GM23338 (cell line): ENCODE measurements around the gene ZNF286A. TPM values are rescaled to one million over a fixed set of nuclear protein-coding genes. Genes with fewer than 3 reads are reported as not detected.

Experiments used
- ATAC-seq: fragments of 200-7000 bp; cut with Tn5 transposase; 3 replicates; pipeline ENCODE4 v1.9.1; 2020
- DNase-seq: peaks from one replicate; pipeline ENCODE4 v3.0.0-alpha.2; 2015; ENCODE audit warnings: low spot score
- H2AFZ ChIP-seq: fragments of 200-600 bp; sonication (generic); 2 replicates; pipeline ENCODE4 v1.8.0; 2016; ENCODE audit warnings: antibody characterized with exemption, mild to moderate bottlenecking, moderate library complexity
- H3F3A ChIP-seq: fragments of 200-600 bp; sonication (generic); replicated peaks from 2 replicates; pipeline ENCODE4 v1.8.0; 2017; ENCODE audit warnings: antibody characterized with exemption, mixed run types, low read depth
- H3K27ac ChIP-seq: fragments of 200-600 bp; sonication (generic); 2 replicates; pipeline ENCODE4 v1.6.1; 2016; ENCODE audit warnings: low read depth
- H3K27me3 ChIP-seq: fragments of 200-600 bp; sonication (generic); 2 replicates; pipeline ENCODE4 v1.8.0; 2016; ENCODE audit warnings: mild to moderate bottlenecking, mixed run types, moderate library complexity; ENCODE audit not compliant: insufficient read depth
- H3K36me3 ChIP-seq: fragments of 200-600 bp; sonication (generic); 2 replicates; pipeline ENCODE4 v1.8.0; 2016; ENCODE audit warnings: mild to moderate bottlenecking; ENCODE audit not compliant: insufficient read depth
- H3K4me1 ChIP-seq: fragments of 200-600 bp; sonication (generic); 2 replicates; pipeline ENCODE4 v1.8.0; 2016; ENCODE audit warnings: mild to moderate bottlenecking, moderate library complexity; ENCODE audit not compliant: insufficient read depth
- H3K4me2 ChIP-seq: fragments of 200-600 bp; sonication (generic); 2 replicates; pipeline ENCODE4 v1.7.1; 2017; ENCODE audit warnings: mixed run types
- H3K4me3 ChIP-seq: fragments of 200-600 bp; sonication (generic); 2 replicates; pipeline ENCODE4 v1.6.1; 2016; ENCODE audit warnings: mixed run types
- H3K79me2 ChIP-seq: fragments of 200-600 bp; sonication (generic); replicated peaks from 2 replicates; pipeline ENCODE4 v1.8.0; 2017; ENCODE audit warnings: mild to moderate bottlenecking; ENCODE audit not compliant: insufficient read depth
- H3K9me2 ChIP-seq: fragments of 200-600 bp; sonication (generic); 2 replicates; pipeline ENCODE4 v1.8.0; 2017; ENCODE audit not compliant: insufficient read depth
- H4K20me1 ChIP-seq: fragments of 200-600 bp; sonication (generic); replicated peaks from 2 replicates; pipeline ENCODE4 v1.8.0; 2017; ENCODE audit warnings: mild to moderate bottlenecking; ENCODE audit not compliant: insufficient read depth
- H3K27ac Mint-ChIP-seq: 2 replicates; pipeline ENCODE4 v1.8.0; 2020; ENCODE audit warnings: inconsistent platforms, mild to moderate bottlenecking, moderate library complexity, mixed read lengths
- H3K27me3 Mint-ChIP-seq: 3 replicates; pipeline ENCODE4 v1.8.0; 2022; ENCODE audit warnings: low read depth, mild to moderate bottlenecking, moderate library complexity, mixed read lengths, inconsistent platforms; ENCODE audit not compliant: insufficient read depth, poor library complexity
- H3K36me3 Mint-ChIP-seq: 3 replicates; pipeline ENCODE4 v1.8.0; 2021; ENCODE audit warnings: low read depth, mild to moderate bottlenecking, inconsistent platforms, moderate library complexity, mixed read lengths
- H3K4me1 Mint-ChIP-seq: 3 replicates; pipeline ENCODE4 v1.8.0; 2020; ENCODE audit warnings: mild to moderate bottlenecking, inconsistent platforms, mixed read lengths
- H3K4me3 Mint-ChIP-seq: 3 replicates; pipeline ENCODE4 v1.8.0; 2021; ENCODE audit warnings: moderate library complexity, mild to moderate bottlenecking, inconsistent platforms, mixed read lengths
- H3K9me3 Mint-ChIP-seq: 3 replicates; pipeline ENCODE4 v1.8.0; 2020; ENCODE audit warnings: moderate library complexity, mild to moderate bottlenecking, inconsistent platforms, mixed read lengths
- CREB1 ChIP-seq: fragments of 250-450 bp; sonication (Bioruptor Pico); IDR thresholded peaks from 2 replicates; pipeline ENCODE4 v1.5.0; 2020; ENCODE audit warnings: low read depth, mild to moderate bottlenecking, moderate library complexity
- CTCF ChIP-seq, 2 experiments: fragments of 200-600 bp in 1 of 2; sonication (generic) in 1 of 2; conservative IDR thresholded peaks; 2 replicates each; pipeline versions ENCODE4 v1.5.1 to v1.6.1; 2016 to 2017; ENCODE audit warnings: antibody characterized with exemption in 2 of 2, low read depth in 2 of 2, mild to moderate bottlenecking in 2 of 2, moderate library complexity in 1 of 2
- ETS1 ChIP-seq: IDR thresholded peaks from 2 replicates; pipeline ENCODE4 v1.6.1; 2016; ENCODE audit warnings: antibody characterized with exemption
- EZH2 ChIP-seq: fragments of 200-600 bp; sonication (generic); IDR thresholded peaks from one replicate; pipeline ENCODE4 v1.8.0; 2017; ENCODE audit warnings: antibody characterized with exemption, mild to moderate bottlenecking, low read depth; ENCODE audit not compliant: unreplicated experiment
- EZH2phosphoT487 ChIP-seq: fragments of 200-600 bp; sonication (generic); IDR thresholded peaks from one replicate; pipeline ENCODE4 v1.8.1; 2018; ENCODE audit warnings: antibody characterized with exemption; ENCODE audit not compliant: unreplicated experiment
- JUNB ChIP-seq: IDR thresholded peaks from one replicate; pipeline ENCODE4 v1.6.1; 2016; ENCODE audit warnings: antibody characterized with exemption; ENCODE audit not compliant: unreplicated experiment
- NANOG ChIP-seq: IDR thresholded peaks from 2 replicates; pipeline ENCODE4 v1.6.1; 2016; ENCODE audit warnings: antibody characterized with exemption, borderline replicate concordance
- POLR2AphosphoS5 ChIP-seq: IDR thresholded peaks from 2 replicates; pipeline ENCODE4 v1.6.1; 2016; ENCODE audit warnings: antibody characterized with exemption, low read depth
- REST ChIP-seq: IDR thresholded peaks from one replicate; pipeline ENCODE4 v1.6.1; 2018; ENCODE audit warnings: antibody characterized with exemption; ENCODE audit not compliant: unreplicated experiment
- STAT1 ChIP-seq: IDR thresholded peaks from one replicate; pipeline ENCODE4 v1.6.1; 2016; ENCODE audit warnings: antibody characterized with exemption; ENCODE audit not compliant: unreplicated experiment
- ZNF114 ChIP-seq: fragments of 250-450 bp; sonication (Bioruptor Pico); IDR thresholded peaks from 2 replicates; pipeline ENCODE4 v1.5.0; 2020; ENCODE audit warnings: mild to moderate bottlenecking, moderate library complexity
- ZNF331 ChIP-seq: fragments of 250-450 bp; sonication (Bioruptor Pico); IDR thresholded peaks from 2 replicates; pipeline ENCODE4 v1.5.0; 2020; ENCODE audit warnings: low read depth, mild to moderate bottlenecking, moderate library complexity
- ZNF462 ChIP-seq: fragments of 250-450 bp; sonication (Bioruptor Pico); IDR thresholded peaks from 2 replicates; pipeline ENCODE4 v1.5.0; 2020; ENCODE audit warnings: mild to moderate bottlenecking, moderate library complexity
- polyA plus RNA-seq: library from polyadenylated mRNA; unstranded; fragments of >200 nt; fragmentation: Nextera tagmentation; extraction: Ambion mirVana; gene quantifications from 2 replicates; pipeline ENCODE4 v1.2.1, GENCODE V29; 2016
- total RNA-seq: library from RNA; depleted of rRNA; stranded (reverse); fragments of >200 nt; shearing (Covaris generic); gene quantifications from 2 replicates; pipeline ENCODE4 v1.2.3, GENCODE V29; 2014

The ZNF286A gene
- total and polyA plus RNA-seq, 2 experiments from 2014 or later: 44.8 to 93.4 TPM

GRCh38 chr17:15744885-15745284, 45.3 kb downstream of the ZNF286A start:
- H3K27ac Mint-ChIP-seq: no peak overlapping the region
- Histone ChIP-seq H3K36me3 (no peaks in the 10 kb centered on the region), H3K27me3 (no peaks in the 10 kb centered on the region), H4K20me1 (no peaks in the 10 kb centered on the region), H2AFZ (no peak overlapping the region), H3K27ac (no peak overlapping the region), H3K4me2 (no peak overlapping the region), H3F3A (no peaks in the 10 kb centered on the region), H3K79me2 (no peaks in the 10 kb centered on the region), H3K4me1 (no peaks in the 10 kb centered on the region; the same call in 1 of the 2 replicates), H3K9me2 (no peaks in the 10 kb centered on the region), H3K4me3 (no peak overlapping the region)
- H3K4me3 Mint-ChIP-seq: no peak overlapping the region
- TF ChIP-seq ZNF331 (CRISPR knock-in tag): no peak
- TF ChIP-seq EZH2phosphoT487: no peak
- TF ChIP-seq EZH2: no peak
- TF ChIP-seq CTCF (conservative IDR thresholded peaks at IDR 0.05; ENCODE audit: low read depth in 2 of 2): no peak
- TF ChIP-seq ZNF114 (CRISPR knock-in tag): no peak
- TF ChIP-seq JUNB: no peak
- TF ChIP-seq POLR2AphosphoS5: no peak
- no peak for TF ChIP-seq STAT1
- TF ChIP-seq REST: no peak
- no peak for TF ChIP-seq NANOG
- TF ChIP-seq ZNF462 (CRISPR knock-in tag): no peak
- TF ChIP-seq CREB1 (CRISPR knock-in tag): no peak
- TF ChIP-seq ETS1: no peak
- H3K27me3 Mint-ChIP-seq: peaks cover 3% of the 10 kb centered on the region
- H3K9me3 Mint-ChIP-seq: peaks cover 5% of the 10 kb centered on the region; the same call in 2 of the 3 replicates
- ATAC-seq: peak; percentile 39; the same call in 1 of the 3 replicates
- peak; percentile 17 for DNase-seq
- H3K36me3 Mint-ChIP-seq: no peaks in the 10 kb centered on the region
- no peaks in the 10 kb centered on the region for H3K4me1 Mint-ChIP-seq
